Neural cell (in vitro differentiated cells): ENCODE results near the gene SH3BGR. TPM values are rescaled to one million over a fixed set of nuclear protein-coding genes. Genes with fewer than 3 reads are reported as not detected.

Experiments used
- H2AFZ ChIP-seq: fragments of 200-600, 300-800 bp; sonication (generic), shearing (Covaris generic); 2 replicates; pipeline ENCODE4 v1.6.0; 2014; ENCODE audit warnings: low read depth, mild to moderate bottlenecking, antibody characterized with exemption, low read length, moderate library complexity
- H3F3A ChIP-seq: fragments of 200-600 bp; shearing (Covaris generic); 2 replicates; pipeline ENCODE4 v1.6.1; 2016; ENCODE audit warnings: mild to moderate bottlenecking, moderate library complexity, mixed read lengths, antibody characterized with exemption, low read length; ENCODE audit not compliant: insufficient read depth, poor library complexity, severe bottlenecking
- H3K27ac ChIP-seq: fragments of 200-600, 300-800 bp; sonication (generic), shearing (Covaris generic); 2 replicates; pipeline ENCODE4 v1.5.1; 2014; ENCODE audit warnings: mild to moderate bottlenecking, low read length, moderate library complexity
- H3K27me3 ChIP-seq: fragments of 300-800, 200-600 bp; sonication (generic), shearing (Covaris generic); 2 replicates; pipeline ENCODE4 v1.6.0; 2014; ENCODE audit warnings: mild to moderate bottlenecking, low read depth, low read length, moderate library complexity; ENCODE audit not compliant: insufficient read depth
- H3K36me3 ChIP-seq: fragments of 300-800, 200-600 bp; sonication (generic), shearing (Covaris generic); 2 replicates; pipeline ENCODE4 v1.5.1; 2014; ENCODE audit warnings: mild to moderate bottlenecking, antibody characterized with exemption, low read length, moderate library complexity; ENCODE audit not compliant: insufficient read depth
- H3K4me2 ChIP-seq: fragments of 300-800, 200-600 bp; sonication (generic), shearing (Covaris generic); 2 replicates; pipeline ENCODE4 v1.6.0; 2014; ENCODE audit warnings: mild to moderate bottlenecking, low read length
- H3K4me3 ChIP-seq: fragments of 300-800, 200-600 bp; sonication (generic), shearing (Covaris generic); 2 replicates; pipeline ENCODE4 v1.5.1; 2014; ENCODE audit warnings: mild to moderate bottlenecking, low read length, moderate library complexity
- H3K79me2 ChIP-seq: fragments of 200-600 bp; shearing (Covaris generic); replicated peaks from 2 replicates; pipeline ENCODE4 v1.6.0; 2014; ENCODE audit warnings: mild to moderate bottlenecking, low read length, moderate library complexity; ENCODE audit not compliant: insufficient read depth
- H3K9ac ChIP-seq: fragments of 300-800, 200-600 bp; sonication (generic), shearing (Covaris generic); 2 replicates; pipeline ENCODE4 v1.6.1; 2016; ENCODE audit warnings: mild to moderate bottlenecking, low read length, mixed read lengths
- H3K9me2 ChIP-seq: fragments of 200-600 bp; shearing (Covaris generic); 2 replicates; pipeline ENCODE4 v1.6.1; 2016; ENCODE audit warnings: mild to moderate bottlenecking, low read length, mixed read lengths; ENCODE audit not compliant: insufficient read depth
- H3K9me3 ChIP-seq: fragments of 200-600, 300-800 bp; sonication (generic), shearing (Covaris generic); 2 replicates; pipeline ENCODE4 v1.6.1; 2016; ENCODE audit warnings: mild to moderate bottlenecking, mixed run types, low read length, moderate library complexity, mixed read lengths
- H4K20me1 ChIP-seq: fragments of 200-600 bp; shearing (Covaris generic); 2 replicates; pipeline ENCODE4 v1.6.1; 2016; ENCODE audit warnings: mild to moderate bottlenecking, mixed run types; ENCODE audit not compliant: insufficient read depth
- EP300 ChIP-seq: fragments of 450-650 bp; conservative IDR thresholded peaks from 2 replicates; pipeline ENCODE4 v1.6.1; 2014; ENCODE audit warnings: antibody characterized with exemption, mild to moderate bottlenecking, moderate library complexity; ENCODE audit not compliant: poor library complexity, severe bottlenecking
- EZH2 ChIP-seq: fragments of 200-600, 300-800 bp; shearing (Covaris generic), sonication (generic); IDR thresholded peaks from 2 replicates; pipeline ENCODE4 v1.6.1; 2014; ENCODE audit warnings: antibody characterized with exemption, low read length, borderline replicate concordance, mild to moderate bottlenecking; ENCODE audit not compliant: insufficient read depth, poor library complexity, severe bottlenecking
- MXI1 ChIP-seq: fragments of 450-650 bp; conservative IDR thresholded peaks from 2 replicates; pipeline ENCODE4 v1.6.1; 2014; ENCODE audit warnings: antibody characterized with exemption, mild to moderate bottlenecking; ENCODE audit not compliant: poor library complexity, severe bottlenecking
- POLR2AphosphoS5 ChIP-seq: IDR thresholded peaks from 2 replicates; pipeline ENCODE4 v1.6.1; 2012
- RAD21 ChIP-seq: fragments of 450-650 bp; conservative IDR thresholded peaks from 2 replicates; pipeline ENCODE4 v1.6.1; 2014; ENCODE audit warnings: antibody characterized with exemption, mild to moderate bottlenecking, moderate library complexity
- SMC3 ChIP-seq: fragments of 450-650 bp; conservative IDR thresholded peaks from 2 replicates; pipeline ENCODE4 v1.6.1; 2014; ENCODE audit warnings: antibody characterized with exemption, mild to moderate bottlenecking, moderate library complexity; ENCODE audit not compliant: poor library complexity
- TAF1 ChIP-seq: IDR thresholded peaks from 2 replicates; pipeline ENCODE4 v1.6.1; 2012; ENCODE audit warnings: low read depth
- polyA plus RNA-seq: library from polyadenylated mRNA; depleted of rRNA; stranded (reverse); fragments of >200 nt; gene quantifications from 2 replicates; pipeline ENCODE4 v1.2.3, GENCODE V29; 2014
- TF ChIP-seq, protein P1 (sequence below): fragments of 450-650 bp; IDR thresholded peaks from 2 replicates; pipeline ENCODE4 v1.5.1; 2014; ENCODE audit warnings: antibody characterized with exemption, mild to moderate bottlenecking, moderate library complexity; ENCODE audit not compliant: poor library complexity, severe bottlenecking
- TF ChIP-seq, protein P2 (sequence below): IDR thresholded peaks from 2 replicates; pipeline ENCODE4 v1.6.1; 2012; ENCODE audit warnings: borderline replicate concordance

The SH3BGR gene
- polyA plus RNA-seq, 1 donor from 2014 or later = 13.8 TPM

DNA sequence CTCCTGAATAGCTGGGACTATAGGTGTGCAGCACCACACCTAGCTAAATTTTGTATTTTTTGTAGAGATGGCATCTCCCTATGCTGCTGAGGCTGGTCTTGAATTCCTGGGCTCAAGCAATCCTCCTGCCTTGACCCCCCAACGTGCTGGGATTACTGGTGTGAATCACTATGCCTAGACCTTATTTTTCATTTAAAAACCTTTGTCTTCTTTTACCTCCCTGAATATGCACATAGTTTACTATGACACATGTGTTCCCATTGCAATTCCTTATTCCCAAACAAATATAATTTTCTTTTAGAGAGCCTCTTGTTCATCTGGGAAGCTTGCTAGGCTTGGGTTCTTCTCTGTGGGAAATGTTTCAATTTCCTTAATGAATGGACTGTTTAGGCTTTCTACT, 16.8 kb downstream of the SH3BGR start:
- Histone ChIP-seq H3K4me2 (no peak overlapping the region), H3K9me2 (no peaks in the 10 kb centered on the region)

DNA sequence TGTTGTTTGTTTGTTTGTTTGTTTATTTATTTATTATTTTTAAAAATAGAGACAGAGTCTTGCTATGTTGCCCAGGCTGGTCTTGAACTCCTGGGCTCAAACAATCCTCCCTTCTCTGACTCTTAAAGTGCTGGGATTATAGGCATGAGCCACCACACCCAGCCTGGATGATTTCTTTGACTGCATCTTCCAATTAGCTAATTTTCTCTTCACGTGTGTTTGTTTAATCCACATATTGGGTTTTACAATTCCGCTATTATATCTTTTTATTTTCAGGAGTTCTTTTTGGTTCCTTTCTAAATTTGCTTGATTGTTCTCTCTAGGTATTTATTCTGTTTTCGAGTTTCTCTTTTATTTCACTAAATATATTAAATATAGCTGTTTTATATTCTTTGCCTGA, 19.8 kb downstream of the SH3BGR start:
- H2AFZ ChIP-seq = no peak overlapping the region
- no peaks in the 10 kb centered on the region for H4K20me1 ChIP-seq
- no peak overlapping the region for H3K4me2 ChIP-seq
- TF ChIP-seq, protein P1, sequence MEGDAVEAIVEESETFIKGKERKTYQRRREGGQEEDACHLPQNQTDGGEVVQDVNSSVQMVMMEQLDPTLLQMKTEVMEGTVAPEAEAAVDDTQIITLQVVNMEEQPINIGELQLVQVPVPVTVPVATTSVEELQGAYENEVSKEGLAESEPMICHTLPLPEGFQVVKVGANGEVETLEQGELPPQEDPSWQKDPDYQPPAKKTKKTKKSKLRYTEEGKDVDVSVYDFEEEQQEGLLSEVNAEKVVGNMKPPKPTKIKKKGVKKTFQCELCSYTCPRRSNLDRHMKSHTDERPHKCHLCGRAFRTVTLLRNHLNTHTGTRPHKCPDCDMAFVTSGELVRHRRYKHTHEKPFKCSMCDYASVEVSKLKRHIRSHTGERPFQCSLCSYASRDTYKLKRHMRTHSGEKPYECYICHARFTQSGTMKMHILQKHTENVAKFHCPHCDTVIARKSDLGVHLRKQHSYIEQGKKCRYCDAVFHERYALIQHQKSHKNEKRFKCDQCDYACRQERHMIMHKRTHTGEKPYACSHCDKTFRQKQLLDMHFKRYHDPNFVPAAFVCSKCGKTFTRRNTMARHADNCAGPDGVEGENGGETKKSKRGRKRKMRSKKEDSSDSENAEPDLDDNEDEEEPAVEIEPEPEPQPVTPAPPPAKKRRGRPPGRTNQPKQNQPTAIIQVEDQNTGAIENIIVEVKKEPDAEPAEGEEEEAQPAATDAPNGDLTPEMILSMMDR = no peak
- TF ChIP-seq POLR2AphosphoS5 = no peak
- TF ChIP-seq EZH2 = no peak
- no peak for TF ChIP-seq EP300
- no peak for TF ChIP-seq SMC3
- TF ChIP-seq MXI1 = no peak
- H3K36me3 ChIP-seq = no peaks in the 10 kb centered on the region
- no peak overlapping the region for H3K9ac ChIP-seq
- no peak overlapping the region for H3K4me3 ChIP-seq
- no peaks in the 10 kb centered on the region for H3F3A ChIP-seq
- no peak overlapping the region for H3K27ac ChIP-seq
- H3K27me3 ChIP-seq = no peaks in the 10 kb centered on the region
- H3K9me2 ChIP-seq = no peaks in the 10 kb centered on the region
- no peaks in the 10 kb centered on the region for H3K79me2 ChIP-seq
- no peaks in the 10 kb centered on the region for H3K9me3 ChIP-seq

More for the DNA sequence above, 16.8 kb downstream of the SH3BGR start:
- Histone ChIP-seq H3K36me3 (no peaks in the 10 kb centered on the region), H3K27me3 (no peaks in the 10 kb centered on the region), H4K20me1 (no peaks in the 10 kb centered on the region), H3K27ac (no peak overlapping the region), H3K9ac (no peak overlapping the region), H3K79me2 (no peaks in the 10 kb centered on the region), H2AFZ (no peak overlapping the region), H3K9me3 (no peaks in the 10 kb centered on the region), H3K4me3 (no peak overlapping the region), H3F3A (no peaks in the 10 kb centered on the region)
- no peak for TF ChIP-seq POLR2AphosphoS5
- TF ChIP-seq RAD21 = no peak
- TF ChIP-seq, protein P1 = no peak
- no peak for TF ChIP-seq SMC3
- no peak for TF ChIP-seq TAF1
- no peak for TF ChIP-seq EZH2
- TF ChIP-seq, protein P2, sequence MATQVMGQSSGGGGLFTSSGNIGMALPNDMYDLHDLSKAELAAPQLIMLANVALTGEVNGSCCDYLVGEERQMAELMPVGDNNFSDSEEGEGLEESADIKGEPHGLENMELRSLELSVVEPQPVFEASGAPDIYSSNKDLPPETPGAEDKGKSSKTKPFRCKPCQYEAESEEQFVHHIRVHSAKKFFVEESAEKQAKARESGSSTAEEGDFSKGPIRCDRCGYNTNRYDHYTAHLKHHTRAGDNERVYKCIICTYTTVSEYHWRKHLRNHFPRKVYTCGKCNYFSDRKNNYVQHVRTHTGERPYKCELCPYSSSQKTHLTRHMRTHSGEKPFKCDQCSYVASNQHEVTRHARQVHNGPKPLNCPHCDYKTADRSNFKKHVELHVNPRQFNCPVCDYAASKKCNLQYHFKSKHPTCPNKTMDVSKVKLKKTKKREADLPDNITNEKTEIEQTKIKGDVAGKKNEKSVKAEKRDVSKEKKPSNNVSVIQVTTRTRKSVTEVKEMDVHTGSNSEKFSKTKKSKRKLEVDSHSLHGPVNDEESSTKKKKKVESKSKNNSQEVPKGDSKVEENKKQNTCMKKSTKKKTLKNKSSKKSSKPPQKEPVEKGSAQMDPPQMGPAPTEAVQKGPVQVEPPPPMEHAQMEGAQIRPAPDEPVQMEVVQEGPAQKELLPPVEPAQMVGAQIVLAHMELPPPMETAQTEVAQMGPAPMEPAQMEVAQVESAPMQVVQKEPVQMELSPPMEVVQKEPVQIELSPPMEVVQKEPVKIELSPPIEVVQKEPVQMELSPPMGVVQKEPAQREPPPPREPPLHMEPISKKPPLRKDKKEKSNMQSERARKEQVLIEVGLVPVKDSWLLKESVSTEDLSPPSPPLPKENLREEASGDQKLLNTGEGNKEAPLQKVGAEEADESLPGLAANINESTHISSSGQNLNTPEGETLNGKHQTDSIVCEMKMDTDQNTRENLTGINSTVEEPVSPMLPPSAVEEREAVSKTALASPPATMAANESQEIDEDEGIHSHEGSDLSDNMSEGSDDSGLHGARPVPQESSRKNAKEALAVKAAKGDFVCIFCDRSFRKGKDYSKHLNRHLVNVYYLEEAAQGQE = no peak
- no peak for TF ChIP-seq EP300
- no peak for TF ChIP-seq MXI1
